Measurements from ENCODE around the gene RBFOX1. TPM values are rescaled to one million over a fixed set of nuclear protein-coding genes. Genes with fewer than 3 reads are reported as not detected.

The RBFOX1 gene
- total RNA-seq, 3 donors from 2014 or later: 4.1 to 7.7 (median 5.1) TPM

GRCh38 chr16:7614021-7614795, 281.6 kb downstream of the RBFOX1 start:
- Histone ChIP-seq H3K4me3 (no peak overlapping the region), H3K36me3 (ENCODE audit: low read depth) (no peaks in the 10 kb centered on the region), H3K9me3 (no peaks in the 10 kb centered on the region), H3K4me1 (ENCODE audit: low read depth) (no peaks in the 10 kb centered on the region)
- TF ChIP-seq CTCF (IDR thresholded peaks at IDR 0.05): no peak
- ATAC-seq (no peak), DNase-seq (no peak)
- intact Hi-C loops (cut with DNase I, micrococcal nuclease): no loop called here

GRCh38 chr16:7615565-7615964, 282.9 kb downstream of the RBFOX1 start:
- Histone ChIP-seq H3K9me3 (no peaks in the 10 kb centered on the region), H3K4me3 (no peak overlapping the region), H3K4me1 (ENCODE audit: low read depth) (no peaks in the 10 kb centered on the region), H3K36me3 (ENCODE audit: low read depth) (no peaks in the 10 kb centered on the region)
- intact Hi-C loops (cut with DNase I, micrococcal nuclease): no loop called here
- ATAC-seq: no peak
- DNase-seq: no peak
- no peak for TF ChIP-seq CTCF (IDR thresholded peaks at IDR 0.05)

GRCh38 chr16:7624871-7625766, 292.5 kb downstream of the RBFOX1 start:
- H3K4me3 ChIP-seq: no peak overlapping the region
- intact Hi-C loops (cut with DNase I, micrococcal nuclease): no loop called here
- TF ChIP-seq CTCF (IDR thresholded peaks at IDR 0.05): no peak
- H3K9me3 ChIP-seq: no peaks in the 10 kb centered on the region
- H3K36me3 ChIP-seq (ENCODE audit: low read depth): no peaks in the 10 kb centered on the region
- no peaks in the 10 kb centered on the region for H3K4me1 ChIP-seq (ENCODE audit: low read depth)
- DNase-seq (no peak), ATAC-seq (no peak)

GRCh38 chr16:7628981-7629380, 296.3 kb downstream of the RBFOX1 start:
- Histone ChIP-seq H3K9me3 (no peaks in the 10 kb centered on the region), H3K36me3 (ENCODE audit: low read depth) (no peaks in the 10 kb centered on the region), H3K4me3 (no peak overlapping the region), H3K4me1 (ENCODE audit: low read depth) (no peaks in the 10 kb centered on the region)
- no peak for TF ChIP-seq CTCF (IDR thresholded peaks at IDR 0.05)
- ATAC-seq (no peak), DNase-seq (no peak)
- intact Hi-C loops (cut with DNase I, micrococcal nuclease): no loop called here

- Histone ChIP-seq H3K4me3 (no peak overlapping the region), H3K9me3 (no peaks in the 10 kb centered on the region), H3K4me1 (ENCODE audit: low read depth) (no peaks in the 10 kb centered on the region), H3K36me3 (ENCODE audit: low read depth) (no peaks in the 10 kb centered on the region)
- no peak for TF ChIP-seq CTCF (IDR thresholded peaks at IDR 0.05)
- ATAC-seq: no peak
- intact Hi-C loops (cut with DNase I, micrococcal nuclease): no loop called here
- no peak for DNase-seq
These were observed 296.9 kb downstream of the RBFOX1 start for GRCh38 chr16:7629571-7629970.
